ENCODE measurements around the gene FLNA. TPM values are rescaled to one million over a fixed set of nuclear protein-coding genes. Genes with fewer than 3 reads are reported as not detected.

Gene FLNA
- total RNA-seq, 1 donor from 2014 or later = 1,271 TPM

DNA sequence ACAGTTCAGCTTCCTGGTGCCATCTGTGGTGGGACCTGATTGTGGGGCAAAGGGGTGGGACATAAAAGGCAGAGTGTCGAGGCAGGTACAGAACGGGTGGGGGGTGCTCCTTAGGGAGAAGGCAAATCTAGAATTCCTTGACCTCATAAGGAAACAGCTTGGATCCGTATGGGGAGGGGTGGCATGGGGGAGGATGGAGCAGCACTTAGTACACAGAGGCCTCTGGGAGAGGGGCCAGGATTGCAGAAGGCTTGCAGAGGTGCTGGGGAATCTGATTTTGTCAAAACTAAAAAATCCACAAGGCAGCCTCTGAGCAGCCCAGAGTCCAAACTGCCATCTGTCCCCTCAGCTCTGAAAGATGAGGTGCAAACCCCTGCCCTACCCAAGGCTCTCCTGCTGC lies 2.3 kb upstream of the FLNA start:
- intact Hi-C loops (cut with micrococcal nuclease) = no loop called here

DNA sequence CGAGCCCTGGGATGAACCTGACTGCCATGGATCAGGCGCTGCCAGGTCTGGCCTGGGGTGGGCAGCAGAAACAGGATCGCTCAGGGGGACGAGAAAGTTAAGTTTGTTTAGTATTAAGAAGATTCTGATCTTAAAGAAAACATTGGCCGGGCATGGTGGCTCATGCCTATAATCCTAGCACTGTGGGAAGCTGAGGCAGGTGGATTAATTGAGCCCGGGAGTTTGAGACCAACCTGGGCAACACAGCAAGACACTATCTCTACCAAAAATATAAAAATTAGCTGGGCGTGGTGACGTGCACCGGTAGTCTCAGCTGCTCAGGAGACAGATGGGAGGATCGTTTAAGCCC lies 696 bp upstream of the FLNA start:
- intact Hi-C loops (cut with micrococcal nuclease) = no loop called here

DNA sequence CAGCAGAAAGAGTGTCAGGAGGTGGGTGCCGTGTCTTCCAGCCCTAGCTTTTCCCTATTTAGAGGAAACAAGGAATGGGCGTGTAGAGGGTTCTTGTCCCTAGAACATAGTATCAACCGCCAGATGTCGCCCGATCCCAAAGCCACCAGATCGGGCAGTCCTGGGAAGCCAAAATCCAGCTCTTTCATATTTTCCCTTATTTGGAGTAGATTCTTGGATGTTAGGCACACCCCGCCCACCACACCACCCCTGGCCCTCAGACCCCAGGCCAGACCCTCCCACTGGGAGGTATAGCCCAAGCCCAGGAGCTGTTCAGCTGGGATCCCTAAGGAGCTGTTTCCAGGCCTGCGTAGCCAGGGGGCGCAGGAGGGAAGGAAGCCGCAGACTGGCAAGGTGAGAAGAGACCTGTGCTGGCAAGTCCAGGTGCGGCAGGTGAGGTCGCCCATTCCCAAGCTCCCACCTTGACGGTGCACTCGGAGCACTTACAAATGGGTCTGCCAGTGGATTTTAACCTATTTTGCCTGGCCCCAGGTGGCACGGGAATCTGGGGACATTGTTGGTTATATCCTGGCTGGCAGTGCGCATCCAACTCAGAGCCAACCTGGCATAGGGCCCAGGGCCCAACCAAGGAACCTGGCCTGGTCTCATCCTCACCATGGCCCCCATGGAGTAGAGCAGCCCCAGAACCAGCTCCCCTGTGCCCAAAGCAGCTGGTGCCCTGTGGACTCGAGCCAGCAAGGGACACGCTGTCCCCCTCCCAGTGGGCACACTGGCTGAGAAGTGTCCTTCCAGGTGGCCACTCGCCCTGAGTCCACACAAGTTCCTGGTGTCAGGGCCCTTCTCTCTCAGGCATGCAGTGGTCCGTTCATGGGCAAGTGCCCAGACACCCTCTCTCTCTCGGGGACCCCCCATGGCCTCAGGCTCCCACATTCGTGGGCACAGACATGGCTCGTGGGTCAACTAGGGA lies 811 bp downstream of the FLNA start:
- intact Hi-C loops (cut with micrococcal nuclease) = no loop called here

DNA sequence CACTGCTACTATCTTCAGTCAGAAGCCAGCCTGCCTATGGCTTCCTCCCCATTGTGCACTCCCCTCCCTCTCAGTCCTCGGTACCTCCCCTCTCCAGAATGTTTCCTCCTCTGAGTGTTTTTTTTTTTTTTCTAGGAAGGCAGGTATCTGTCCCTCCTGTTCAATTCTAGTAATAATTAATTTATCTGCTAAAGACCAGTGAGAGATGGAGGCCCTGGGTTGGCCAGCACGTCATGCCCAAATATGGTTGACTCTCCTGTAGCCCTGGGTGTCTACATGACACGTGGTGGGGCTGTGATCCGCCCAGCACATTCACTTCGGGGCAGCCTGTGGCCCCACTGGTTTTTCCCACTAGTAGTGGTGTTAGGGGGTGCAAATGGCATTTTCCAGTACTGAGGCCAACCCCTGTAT lies 1.8 kb downstream of the FLNA start:
- intact Hi-C loops (cut with micrococcal nuclease) = no loop called here

DNA sequence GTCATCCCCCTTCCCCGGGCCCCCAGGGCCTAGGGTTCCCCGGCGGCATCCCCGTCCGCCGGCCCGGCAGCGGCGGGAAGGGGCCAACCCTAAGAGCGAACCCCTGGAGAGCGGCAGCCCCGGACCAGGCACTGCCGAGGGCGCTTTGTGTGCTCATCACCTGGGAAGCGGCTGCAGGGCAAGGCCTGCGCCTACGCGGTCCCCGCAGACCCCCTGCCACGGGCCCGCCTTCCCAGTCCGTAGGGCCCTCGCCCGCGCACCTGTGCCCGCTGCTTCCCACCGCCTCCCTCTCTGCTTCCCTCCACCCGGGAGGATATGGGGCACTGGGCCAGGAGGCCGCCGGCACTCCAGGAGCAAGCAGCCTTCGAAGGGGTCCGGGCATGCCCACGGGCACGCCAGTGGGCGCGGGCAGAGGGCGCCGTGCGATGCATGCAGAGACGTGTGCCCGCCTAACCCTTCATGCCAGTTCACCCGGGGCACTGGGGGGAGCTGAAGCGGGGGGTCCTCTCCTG lies 2.6 kb downstream of the FLNA start:
- intact Hi-C loops (cut with micrococcal nuclease) = loop anchor here (2.0 kb wide), 2 partner anchors 65 to 399 kb away; partner anchors contain the start of genes GDI1 and TMEM187

DNA sequence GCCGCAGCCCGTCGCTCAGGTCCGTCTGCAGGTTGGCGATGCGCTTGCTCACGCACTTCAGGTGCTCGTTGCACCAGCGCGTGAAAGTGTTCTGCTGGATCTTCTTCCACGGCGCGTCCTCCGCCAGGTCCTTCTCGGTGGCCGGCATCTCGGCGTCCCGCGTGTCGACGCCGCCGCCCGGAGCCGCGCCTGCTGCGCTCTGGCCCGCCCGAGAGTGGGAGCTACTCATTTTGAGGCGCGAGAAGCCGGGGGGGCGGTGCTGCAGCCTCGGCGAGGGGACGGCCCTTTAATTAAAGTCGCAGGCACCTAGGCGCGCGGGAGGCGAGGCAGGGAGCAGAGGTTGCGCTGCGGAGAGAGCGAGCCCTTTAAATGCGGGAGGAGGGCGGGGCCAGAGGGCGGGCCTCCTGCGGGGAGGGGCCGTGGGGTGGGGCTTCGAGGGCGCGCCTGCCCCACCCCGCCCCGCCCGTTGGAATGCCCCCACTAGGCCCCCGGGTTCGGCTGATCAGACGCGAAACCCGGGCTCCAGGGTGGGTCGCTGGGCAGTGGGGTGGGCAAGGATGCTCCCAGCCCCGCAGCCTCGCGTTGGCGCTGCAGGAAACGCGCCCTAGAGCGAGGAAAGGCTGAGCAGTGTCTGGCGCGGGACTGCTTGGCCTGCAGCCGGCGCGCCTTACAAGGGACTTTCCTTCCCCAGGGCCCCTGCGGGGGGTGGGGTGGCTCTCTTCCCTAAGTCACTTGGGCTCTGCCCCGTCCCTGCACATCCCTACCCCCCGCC lies 3.2 kb downstream of the FLNA start:
- intact Hi-C loops (cut with micrococcal nuclease) = loop anchor here (2.0 kb wide), 2 partner anchors 66 to 398 kb away; partner anchors contain the start of genes GDI1 and TMEM187

DNA sequence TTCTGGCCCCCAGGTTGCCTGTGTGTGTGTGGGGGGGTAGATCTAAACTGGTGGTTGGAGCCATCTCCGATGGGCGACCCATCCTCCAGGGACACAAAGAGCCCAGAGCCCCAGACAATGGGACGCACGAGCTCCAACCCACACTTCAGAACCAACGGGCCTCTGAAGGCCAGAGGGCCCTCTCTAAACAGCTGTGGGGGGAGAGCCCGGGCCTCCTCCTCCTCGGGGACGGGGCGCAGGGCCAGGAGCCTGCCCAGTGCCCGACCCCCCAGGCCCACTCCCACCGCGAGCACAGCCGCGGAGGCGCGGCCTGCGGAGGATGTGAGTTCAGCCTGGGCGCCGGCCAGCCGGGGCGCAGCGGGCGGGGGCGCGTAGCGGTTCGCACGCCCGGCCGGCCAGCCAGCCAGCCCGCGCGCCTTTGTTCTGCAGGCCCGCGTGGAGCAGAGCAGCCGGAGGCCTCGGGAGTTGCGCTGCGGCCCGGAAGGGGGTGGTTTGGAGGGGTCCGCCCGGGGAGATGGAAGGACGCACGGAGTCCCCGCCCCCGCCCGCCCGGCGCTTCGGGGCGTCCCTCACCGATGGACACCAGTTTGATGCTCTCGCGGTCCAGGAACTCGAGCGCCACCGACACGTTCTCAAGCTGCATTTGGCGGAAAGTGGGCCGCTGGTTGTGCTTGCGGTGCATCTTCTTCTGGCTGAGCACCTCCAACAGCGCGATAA lies 4.0 kb downstream of the FLNA start:
- intact Hi-C loops (cut with micrococcal nuclease) = loop anchor here (2.0 kb wide), 2 partner anchors 66 to 398 kb away; partner anchors contain the start of genes GDI1 and TMEM187

DNA sequence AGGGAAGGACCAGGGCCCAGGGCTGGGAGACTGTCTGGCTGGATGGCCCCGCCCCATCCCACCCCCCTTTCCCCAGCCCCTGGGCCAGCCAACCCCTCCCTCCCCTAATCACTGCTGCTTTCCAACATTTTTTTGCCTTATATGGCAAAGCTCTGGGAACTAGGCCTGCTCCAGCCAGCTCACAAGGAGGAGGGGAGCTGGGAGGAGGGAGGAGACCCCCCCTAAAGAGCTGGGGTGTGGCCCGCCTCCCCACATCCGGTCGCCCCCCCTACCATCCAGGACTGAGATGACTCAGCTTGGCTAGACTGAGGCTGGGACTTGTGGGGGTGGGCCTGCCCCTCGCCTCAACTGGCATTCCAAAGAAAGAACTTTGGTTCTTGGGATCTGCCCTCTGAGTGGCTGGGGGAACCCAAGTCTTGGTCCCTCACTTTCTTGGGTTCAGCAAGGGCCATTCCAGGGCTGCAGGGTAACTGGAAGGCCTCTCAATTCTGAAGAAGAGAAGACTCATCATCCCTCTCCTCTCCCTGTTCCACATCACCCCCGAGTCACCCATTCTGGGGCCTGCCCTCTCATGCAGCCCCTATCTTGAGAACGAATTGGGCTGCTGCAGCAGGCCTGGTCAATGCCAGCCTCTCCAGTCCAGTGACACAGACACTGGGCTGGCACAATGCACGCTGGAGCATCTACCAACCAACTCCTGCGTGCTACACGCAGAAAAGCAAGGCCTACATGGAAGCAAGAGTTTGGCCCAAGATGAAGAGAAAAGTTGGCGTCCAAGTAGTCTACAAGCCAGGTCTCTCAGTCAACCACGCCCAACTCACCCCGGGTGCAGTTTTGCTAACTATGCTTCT lies 4.8 kb downstream of the FLNA start:
- intact Hi-C loops (cut with micrococcal nuclease) = loop anchor here (1.0 to 2.0 kb wide), 4 partner anchors 10 to 397 kb away; partner anchors contain the start of genes EMD, GDI1 and TMEM187

DNA sequence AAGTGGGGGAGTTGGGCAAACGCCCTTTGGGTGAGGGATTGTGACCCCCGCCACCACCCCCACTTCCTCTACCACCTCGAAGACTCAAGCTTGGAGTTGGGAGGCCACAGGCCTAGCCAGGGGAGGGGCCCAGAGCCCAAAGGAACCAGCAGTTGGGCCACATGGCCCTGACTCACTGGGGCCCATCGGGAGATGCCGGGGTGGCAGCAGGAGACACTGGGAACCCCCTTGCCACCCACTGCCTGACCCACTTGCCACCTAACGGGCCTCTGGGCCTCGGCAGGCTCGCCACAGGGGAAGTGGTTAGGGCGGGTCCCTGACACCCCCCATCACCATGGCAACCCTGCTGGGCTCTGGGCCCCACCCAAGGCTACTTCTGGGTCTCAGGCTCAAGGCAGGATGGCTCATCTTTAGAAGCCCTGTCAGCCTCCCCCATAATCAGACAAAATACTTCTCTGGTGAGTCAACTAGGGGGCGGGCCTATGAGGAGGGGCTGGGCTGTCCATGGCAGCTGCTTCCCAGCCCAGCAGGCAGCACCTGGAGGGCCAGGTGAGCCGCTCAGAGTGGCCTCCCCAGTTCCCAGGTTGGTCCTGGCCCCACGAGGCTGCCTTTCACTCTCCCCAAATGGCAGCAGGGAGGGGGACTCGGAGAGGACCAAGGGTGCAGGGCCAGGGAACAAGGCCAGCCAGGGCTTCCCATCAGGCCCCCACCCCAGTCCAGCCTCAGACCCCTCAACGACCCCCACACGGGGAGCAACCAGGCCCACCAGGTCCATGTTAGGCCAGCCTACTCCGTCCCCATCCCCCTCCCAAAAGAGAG lies 5.6 kb downstream of the FLNA start:
- intact Hi-C loops (cut with micrococcal nuclease) = loop anchor here (1.0 kb wide), 2 partner anchors 10 to 17 kb away; partner anchors contain the start of gene EMD

DNA sequence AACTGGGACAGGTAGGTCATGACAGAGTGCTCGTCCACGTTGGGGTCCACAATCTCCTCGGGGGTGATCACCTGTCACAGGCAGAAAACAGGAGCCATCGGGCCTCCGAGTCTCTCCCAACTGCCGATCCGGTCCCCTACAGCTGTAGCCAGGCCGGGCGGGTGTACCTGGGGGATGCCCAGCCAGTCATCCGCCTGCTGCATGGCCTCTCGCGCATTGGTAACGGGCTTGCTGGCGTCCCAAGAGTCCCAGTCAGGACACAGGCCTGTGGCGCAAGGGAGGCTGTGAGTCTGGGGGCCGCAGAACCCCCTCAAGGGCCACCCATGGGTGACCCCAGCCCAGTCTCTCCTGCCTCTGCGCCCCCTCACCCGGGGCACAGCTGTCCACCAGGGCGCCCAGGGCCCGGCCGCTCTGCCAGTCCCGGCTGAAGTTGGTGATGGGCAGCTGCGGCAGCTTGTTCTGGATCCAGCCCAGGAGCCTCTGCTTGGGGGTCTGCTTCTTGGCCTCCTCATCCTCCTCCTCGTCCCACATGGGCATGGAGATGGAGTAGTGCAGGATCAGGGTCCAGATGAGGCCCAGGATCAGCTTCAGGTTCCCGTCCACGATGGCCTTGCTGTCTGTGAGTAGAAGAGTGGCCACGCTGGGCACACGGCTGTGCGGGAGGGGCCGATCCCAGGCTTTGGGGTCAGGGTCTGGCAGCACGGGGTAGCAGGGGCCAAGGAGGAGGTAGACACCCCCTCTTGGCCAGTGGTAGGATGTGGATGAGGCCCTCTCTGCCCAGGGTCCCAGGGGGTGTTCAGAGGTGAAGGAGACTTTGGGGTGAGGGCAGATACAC lies 6.7 kb downstream of the FLNA start:
- intact Hi-C loops (cut with micrococcal nuclease) = no loop called here

DNA sequence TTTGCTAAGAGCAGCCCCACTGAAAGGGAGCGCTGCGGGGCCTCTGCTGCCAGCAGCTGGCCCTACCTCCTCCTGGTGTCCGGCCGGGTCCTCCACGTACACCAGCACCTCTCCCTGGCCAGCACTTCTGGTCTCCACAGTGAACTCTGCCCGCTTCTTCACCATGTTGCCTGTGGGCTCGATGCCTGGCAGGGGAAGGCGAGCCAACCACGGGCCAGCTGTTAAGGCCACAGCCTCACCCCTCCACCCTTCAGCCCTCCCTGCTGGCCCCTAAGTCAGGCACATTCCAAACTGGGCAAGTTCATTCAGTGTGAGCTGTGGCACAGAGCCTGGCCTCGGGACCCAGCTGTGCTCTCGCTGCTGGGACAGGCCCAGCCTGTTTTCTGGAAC lies 7.8 kb downstream of the FLNA start:
- intact Hi-C loops (cut with micrococcal nuclease) = no loop called here

DNA sequence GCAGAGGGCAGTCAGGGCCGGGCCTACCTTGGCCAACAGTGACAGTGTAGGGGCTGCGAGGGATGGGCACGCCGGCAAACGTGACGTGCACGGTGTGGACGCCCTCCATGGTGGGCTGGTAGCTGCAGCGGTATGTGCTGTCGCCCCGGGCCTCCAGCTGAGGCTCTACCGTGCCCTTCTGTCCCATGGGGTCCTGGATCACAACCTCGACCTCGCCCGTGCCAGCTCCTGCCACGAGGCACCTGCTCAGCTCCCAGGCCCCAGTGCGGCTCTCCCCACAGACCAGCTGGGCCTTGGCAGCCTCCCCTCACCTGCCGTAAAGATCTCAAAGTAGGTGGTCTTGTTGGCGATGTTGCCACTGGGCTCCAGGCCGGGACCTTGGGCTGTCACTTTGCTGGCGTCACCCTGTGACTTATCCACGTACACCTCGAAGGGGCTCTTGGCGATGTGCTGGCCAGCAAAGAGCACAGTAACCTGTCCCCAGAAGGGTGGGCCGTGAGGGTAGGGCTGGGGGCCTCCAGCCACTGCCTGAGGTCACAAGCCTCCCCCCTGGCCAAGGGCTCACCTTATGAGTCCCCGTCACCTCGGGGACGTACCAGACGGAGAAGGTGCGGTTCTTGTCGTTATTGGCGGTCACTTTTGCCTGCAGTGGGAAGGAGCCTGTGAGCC lies 8.3 kb downstream of the FLNA start:
- intact Hi-C loops (cut with micrococcal nuclease) = no loop called here

DNA sequence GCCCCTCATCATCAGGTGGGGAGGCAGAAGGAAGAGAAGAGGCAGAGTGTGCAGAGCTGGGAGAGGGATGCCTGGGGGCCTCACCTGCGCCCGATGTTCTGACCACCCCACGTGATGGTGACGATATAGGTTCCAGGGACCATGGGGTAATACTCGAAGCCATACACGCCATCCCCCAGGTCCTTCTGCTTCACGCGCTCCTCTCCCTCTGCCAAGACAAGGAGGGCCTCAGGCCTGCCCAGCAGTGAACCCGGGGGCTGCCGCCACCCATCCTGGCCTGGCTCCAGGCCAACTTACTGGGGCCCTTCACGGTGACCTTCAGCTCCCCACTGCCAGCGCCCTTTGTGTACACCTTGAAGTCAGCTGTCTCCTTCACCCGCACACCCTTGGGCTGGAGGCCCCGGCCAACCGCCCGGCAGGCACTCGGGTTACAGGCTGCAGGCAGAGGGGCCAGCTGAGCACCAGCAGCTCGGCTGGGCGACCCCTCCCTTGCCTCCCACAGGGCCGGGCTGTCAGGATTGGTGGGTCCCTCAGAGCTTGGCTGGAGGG lies 9.3 kb downstream of the FLNA start:
- intact Hi-C loops (cut with micrococcal nuclease) = no loop called here

DNA sequence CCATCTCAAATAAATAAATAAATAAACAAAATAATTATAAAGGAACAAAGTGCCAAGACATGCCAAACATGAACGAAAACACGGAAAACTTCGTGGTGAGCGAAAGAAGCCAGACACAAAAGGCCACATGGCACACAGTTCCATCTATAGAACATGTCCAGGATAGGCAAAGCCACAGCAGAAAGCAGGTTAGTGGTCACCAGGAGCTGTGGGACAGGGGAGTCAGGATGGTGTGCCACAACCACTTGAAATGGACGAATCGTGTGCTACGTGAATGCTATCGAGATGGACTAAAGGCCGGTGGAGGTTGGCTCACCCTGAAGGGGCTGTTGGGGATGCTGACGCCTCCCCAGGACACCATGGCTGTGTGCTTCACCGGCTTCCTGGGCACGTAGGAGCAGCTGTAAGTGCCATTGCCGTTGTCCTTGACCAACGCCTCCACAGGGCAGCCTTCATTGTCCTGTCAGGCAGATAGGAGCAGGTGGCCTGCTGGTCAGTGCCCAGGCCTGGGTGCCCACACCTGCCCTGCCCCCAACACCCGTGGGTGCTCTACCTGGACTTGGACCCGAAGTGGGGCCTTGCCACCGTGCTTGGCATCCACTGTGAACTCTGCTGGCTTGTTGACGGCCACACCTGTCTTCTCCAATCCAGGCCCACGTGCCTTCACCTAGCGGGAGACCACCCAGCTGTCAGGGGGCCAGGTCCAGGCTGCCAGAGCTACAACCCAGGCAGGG lies 10.6 kb downstream of the FLNA start:
- intact Hi-C loops (cut with micrococcal nuclease) = no loop called here

DNA sequence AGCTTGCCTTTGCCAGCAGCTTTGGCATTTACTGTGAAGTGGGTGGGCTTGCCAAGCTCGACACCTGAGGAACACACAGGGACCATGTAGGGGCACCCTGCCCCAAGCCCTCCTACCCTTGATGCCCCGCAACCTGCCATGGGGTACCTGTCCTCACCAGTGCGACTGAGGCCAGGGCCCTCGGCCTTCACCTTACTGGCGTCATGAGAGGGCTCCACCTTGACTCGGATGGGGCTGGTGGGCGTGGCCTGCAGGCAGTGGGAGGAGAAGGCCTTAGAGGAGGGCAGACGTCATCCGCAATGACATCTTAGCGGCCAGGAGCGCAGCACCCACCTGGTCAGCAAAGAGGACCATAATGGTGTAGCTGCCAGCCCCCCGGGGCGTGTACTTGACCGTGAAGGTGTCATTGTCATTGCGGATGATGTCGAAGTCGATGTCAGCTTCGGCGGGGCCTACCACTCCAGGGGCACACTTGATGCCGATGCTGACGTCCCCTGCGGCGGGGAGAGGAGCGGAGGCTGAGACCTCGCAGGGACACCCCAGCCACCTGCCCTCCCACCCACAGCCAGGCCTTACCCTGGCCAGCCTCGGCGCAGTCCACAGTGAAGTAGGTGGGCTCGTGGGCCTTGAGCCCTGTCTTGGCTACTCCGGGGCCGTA lies 12.2 kb downstream of the FLNA start:
- intact Hi-C loops (cut with micrococcal nuclease) = no loop called here

DNA sequence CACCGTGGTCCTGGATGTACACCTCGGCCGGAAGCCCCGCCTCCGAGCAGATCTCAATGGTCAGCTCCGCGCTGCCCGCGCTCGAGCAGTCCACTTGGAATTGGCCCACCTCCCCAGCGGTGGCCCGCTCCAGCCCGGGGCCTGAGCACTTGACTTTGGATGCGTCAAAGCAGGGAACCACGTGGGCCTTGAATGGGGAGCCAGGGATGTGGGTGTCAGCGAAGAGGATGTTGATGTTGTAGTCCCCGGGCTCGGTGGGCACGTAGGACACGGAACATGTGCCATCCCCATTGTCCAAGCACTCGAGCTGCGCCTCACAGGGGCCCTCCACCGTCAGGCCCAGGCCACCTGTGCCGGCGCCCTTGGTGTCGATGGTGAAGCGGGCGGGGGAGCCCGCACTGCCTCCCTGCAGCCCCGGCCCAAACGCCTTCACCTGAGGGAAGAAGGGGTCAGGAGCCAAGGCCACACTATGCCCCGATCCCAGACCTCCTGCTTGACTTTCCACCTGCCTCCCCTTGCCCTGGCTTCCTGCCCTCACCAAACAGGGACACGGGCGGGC lies 14.2 kb downstream of the FLNA start:
- intact Hi-C loops (cut with micrococcal nuclease) = no loop called here

All from T-helper 2 cell treated with Interferon-gamma antibody and Interleukin-4, amounts not matched to agents 100 ng/mL and 5 ng/mL, for 36 hours (primary cell).